H9 (cell line): ENCODE results near the gene EIF2D. TPM values are rescaled to one million over a fixed set of nuclear protein-coding genes. Genes with fewer than 3 reads are reported as not detected.

Source experiments
- DNase-seq: peaks from one replicate; pipeline ENCODE4 v3.0.0-alpha.2; 2017
- H2AFZ ChIP-seq: one replicate; pipeline ENCODE4 v1.6.1; 2013; ENCODE audit warnings: mild to moderate bottlenecking, low read length, control low read depth, moderate library complexity
- H2AK5ac ChIP-seq: 2 replicates; pipeline ENCODE4 v1.6.1; 2013; ENCODE audit warnings: low read length, control low read depth, mixed read lengths; ENCODE audit not compliant: insufficient read length
- H2BK120ac ChIP-seq: one replicate; pipeline ENCODE4 v1.6.1; 2013; ENCODE audit warnings: low read depth, mild to moderate bottlenecking, low read length, control low read depth, inconsistent platforms; ENCODE audit not compliant: poor library complexity, severe bottlenecking
- H2BK12ac ChIP-seq: 2 replicates; pipeline ENCODE4 v1.6.1; 2013; ENCODE audit warnings: low read length, control low read depth, mixed read lengths, low read depth; ENCODE audit not compliant: insufficient read length
- H2BK15ac ChIP-seq: 2 replicates; pipeline ENCODE4 v1.6.1; 2013; ENCODE audit warnings: low read depth, low read length, control low read depth
- H2BK20ac ChIP-seq: one replicate; pipeline ENCODE4 v1.6.1; 2013; ENCODE audit warnings: low read depth, mild to moderate bottlenecking, low read length, control low read depth, inconsistent platforms; ENCODE audit not compliant: poor library complexity, severe bottlenecking
- H2BK5ac ChIP-seq: 2 replicates; pipeline ENCODE4 v1.6.1; 2013; ENCODE audit warnings: low read length, control low read depth, mixed read lengths; ENCODE audit not compliant: insufficient read length
- H3K14ac ChIP-seq: 2 replicates; pipeline ENCODE4 v1.6.1; 2013; ENCODE audit warnings: low read length, control low read depth; ENCODE audit not compliant: insufficient read depth
- H3K18ac ChIP-seq: 2 replicates; pipeline ENCODE4 v1.6.1; 2013; ENCODE audit warnings: low read depth, mild to moderate bottlenecking, mixed read lengths, low read length, control low read depth; ENCODE audit not compliant: insufficient read length
- H3K23ac ChIP-seq: 2 replicates; pipeline ENCODE4 v1.6.1; 2013; ENCODE audit warnings: low read length, control low read depth, mixed read lengths, low read depth; ENCODE audit not compliant: insufficient read length
- H3K23me2 ChIP-seq: 2 replicates; pipeline ENCODE4 v1.6.1; 2013; ENCODE audit warnings: low read depth, mild to moderate bottlenecking, mixed read lengths, low read length, control low read depth; ENCODE audit not compliant: insufficient read length, poor library complexity, severe bottlenecking
- H3K27ac ChIP-seq: 2 replicates; pipeline ENCODE4 v1.5.1; 2013; ENCODE audit warnings: low read length, control low read depth, mixed read lengths, low read depth; ENCODE audit not compliant: insufficient read length
- H3K27me3 ChIP-seq: 2 replicates; pipeline ENCODE4 v1.6.1; 2013; ENCODE audit warnings: low read length, control low read depth, inconsistent platforms; ENCODE audit not compliant: insufficient read depth
- H3K4ac ChIP-seq: 2 replicates; pipeline ENCODE4 v1.6.1; 2013; ENCODE audit warnings: low read depth, mild to moderate bottlenecking, control low read depth, inconsistent platforms, low read length, moderate library complexity
- H3K4me1 ChIP-seq: 2 replicates; pipeline ENCODE4 v1.6.1; 2013; ENCODE audit warnings: low read length, control low read depth, inconsistent platforms; ENCODE audit not compliant: insufficient read depth
- H3K4me2 ChIP-seq: 2 replicates; pipeline ENCODE4 v1.6.1; 2013; ENCODE audit warnings: low read length, control low read depth, mixed read lengths; ENCODE audit not compliant: insufficient read length, insufficient read depth
- H3K56ac ChIP-seq: 2 replicates; pipeline ENCODE4 v1.6.1; 2013; ENCODE audit warnings: low read depth, mild to moderate bottlenecking, mixed read lengths, low read length, control low read depth; ENCODE audit not compliant: insufficient read length
- H3K79me1 ChIP-seq: 2 replicates; pipeline ENCODE4 v1.6.1; 2013; ENCODE audit warnings: low read depth, mild to moderate bottlenecking, moderate library complexity, low read length, control low read depth, inconsistent platforms; ENCODE audit not compliant: insufficient read depth, poor library complexity, severe bottlenecking
- H3K79me2 ChIP-seq: 2 replicates; pipeline ENCODE4 v1.6.1; 2013; ENCODE audit warnings: low read length, control low read depth, inconsistent platforms; ENCODE audit not compliant: insufficient read depth
- H3K9ac ChIP-seq: 2 replicates; pipeline ENCODE4 v1.6.1; 2013; ENCODE audit warnings: low read length, control low read depth, mixed read lengths; ENCODE audit not compliant: insufficient read length; ENCODE audit errors: extremely low read depth
- H3K9me3 ChIP-seq: one replicate; pipeline ENCODE4 v1.6.1; 2013; ENCODE audit warnings: low read depth, low read length, inconsistent platforms; ENCODE audit not compliant: control insufficient read depth
- H3T11ph ChIP-seq: one replicate; pipeline ENCODE4 v1.6.1; 2013; ENCODE audit warnings: mild to moderate bottlenecking, low read length, control low read depth, inconsistent platforms
- H4K20me1 ChIP-seq: one replicate; pipeline ENCODE4 v1.6.1; 2013; ENCODE audit not compliant: control insufficient read depth, insufficient read length, insufficient read depth
- H4K5ac ChIP-seq: 2 replicates; pipeline ENCODE4 v1.6.1; 2013; ENCODE audit warnings: low read depth, mild to moderate bottlenecking, mixed read lengths, low read length, control low read depth; ENCODE audit not compliant: insufficient read length
- H4K8ac ChIP-seq: replicated peaks from 2 replicates; pipeline ENCODE4 v1.6.1; 2013; ENCODE audit warnings: low read length, control low read depth, mixed read lengths, low read depth; ENCODE audit not compliant: insufficient read length
- H4K91ac ChIP-seq: 2 replicates; pipeline ENCODE4 v1.6.1; 2013; ENCODE audit warnings: low read depth, mild to moderate bottlenecking, moderate library complexity, mixed read lengths, low read length, control low read depth; ENCODE audit not compliant: insufficient read length
- H3K27ac Mint-ChIP-seq, 3 experiments: 2 replicates in 2 of 3; 3 replicates in 1 of 3; pipeline ENCODE4 v1.8.0; 2020 to 2021; ENCODE audit warnings: mixed read lengths in 3 of 3, mild to moderate bottlenecking in 1 of 3, moderate library complexity in 1 of 3
- H3K27me3 Mint-ChIP-seq: 2 replicates; pipeline ENCODE4 v1.8.0; 2021; ENCODE audit warnings: low read depth, mild to moderate bottlenecking, moderate library complexity, mixed read lengths
- H3K36me3 Mint-ChIP-seq, 3 experiments: 2 replicates in 2 of 3; 3 replicates in 1 of 3; pipeline ENCODE4 v1.8.0; 2020 to 2021; ENCODE audit warnings: low read depth in 3 of 3, mixed read lengths in 3 of 3; ENCODE audit not compliant: insufficient read depth in 1 of 3
- H3K4me1 Mint-ChIP-seq, 2 experiments: 2 replicates each; pipeline ENCODE4 v1.8.0; 2020; ENCODE audit warnings: mixed read lengths in 2 of 2
- H3K4me3 Mint-ChIP-seq, 2 experiments: 2 replicates in 1 of 2; 3 replicates in 1 of 2; pipeline ENCODE4 v1.8.0; 2020 to 2021; ENCODE audit warnings: mild to moderate bottlenecking in 2 of 2, mixed read lengths in 2 of 2, moderate library complexity in 1 of 2
- H3K9me3 Mint-ChIP-seq, 2 experiments: 2 replicates in 1 of 2; 3 replicates in 1 of 2; pipeline ENCODE4 v1.8.0; 2020; ENCODE audit warnings: mild to moderate bottlenecking in 2 of 2, mixed read lengths in 2 of 2, moderate library complexity in 1 of 2
- CTCF ChIP-seq: fragments of 200-600 bp; sonication (generic); conservative IDR thresholded peaks from 3 replicates; pipeline ENCODE4 v1.8.0; 2021; ENCODE audit warnings: antibody characterized with exemption, mild to moderate bottlenecking
- WGBS: extraction: QIAGEN DNeasy Blood & Tissue Kit; methylation state at CpG from one replicate; pipeline ENCODE4 v1.1.7; 2013; ENCODE audit warnings: missing lambda C conversion rate, low lambda C conversion rate, mixed read lengths; ENCODE audit not compliant: insufficient read length; ENCODE audit errors: extremely low coverage; 5-methylcytosine and 5-hydroxymethylcytosine counted together
- total RNA-seq: library from RNA; stranded (reverse); gene quantifications from 2 replicates; pipeline ENCODE4 v1.2.1, GENCODE V29; 2021

The EIF2D gene
- total RNA-seq, 1 experiment from 2014 or later = 35.8 TPM

DNA sequence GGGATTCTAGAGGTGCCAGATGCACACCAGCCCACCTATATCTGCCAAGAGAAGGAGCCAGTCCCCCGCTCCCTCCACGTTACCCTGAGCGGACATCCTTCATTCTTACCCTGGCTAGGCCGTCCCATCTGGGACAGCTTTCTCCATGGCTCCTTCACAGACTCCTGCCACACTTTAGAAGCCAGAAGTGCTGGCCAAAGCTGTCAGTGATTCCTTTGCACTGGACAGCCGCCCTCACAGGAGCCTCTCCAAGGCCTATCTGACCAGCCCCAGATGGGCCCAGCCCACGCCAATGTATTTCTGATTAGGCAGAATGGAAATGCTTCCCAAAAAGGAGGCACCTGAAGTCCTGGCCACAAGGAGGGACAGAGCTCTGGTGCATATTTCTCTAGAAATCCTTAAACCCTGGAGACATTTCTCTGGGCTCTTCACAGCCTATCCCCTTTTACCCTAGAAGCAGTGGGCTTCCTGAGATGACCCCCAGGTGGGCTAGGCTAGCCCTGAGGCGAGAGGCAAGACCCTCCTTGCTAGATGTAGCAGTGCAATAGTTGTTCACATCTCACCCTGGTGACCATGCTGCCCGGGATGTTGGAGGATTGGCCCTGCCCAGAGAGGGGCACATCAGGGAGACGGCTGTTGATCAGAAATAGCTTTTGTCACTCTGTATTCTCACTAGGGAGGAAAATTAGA, 60.8 kb downstream of the EIF2D start:
- H4K5ac ChIP-seq = no peak overlapping the region
- H3K9me3 ChIP-seq = no peaks in the 10 kb centered on the region
- peaks cover 38% of the 10 kb centered on the region for H3K27me3 Mint-ChIP-seq
- DNase-seq = no peak
- no peak overlapping the region for H2BK20ac ChIP-seq
- no peak overlapping the region for H2BK12ac ChIP-seq
- no peaks in the 10 kb centered on the region for H3K9me3 Mint-ChIP-seq
- H3K23me2 ChIP-seq = no peaks in the 10 kb centered on the region
- H4K91ac ChIP-seq = no peak overlapping the region
- no peak overlapping the region for H3K4me3 Mint-ChIP-seq
- no peak overlapping the region for H4K8ac ChIP-seq
- no peaks in the 10 kb centered on the region for H3K36me3 Mint-ChIP-seq
- no peak overlapping the region for H3K23ac ChIP-seq
- H3K79me2 ChIP-seq = no peaks in the 10 kb centered on the region
- peaks cover 17% of the 10 kb centered on the region in 2 experiments for H3K4me1 Mint-ChIP-seq
- H3K14ac ChIP-seq = no peak overlapping the region
- H3K56ac ChIP-seq = no peak overlapping the region
- no peaks in the 10 kb centered on the region for H3K79me1 ChIP-seq
- H3K27me3 ChIP-seq = peaks cover 2% of the 10 kb centered on the region; the same call in 1 of the 2 replicates
- H3K27ac Mint-ChIP-seq = no peak overlapping the region
- no peak for TF ChIP-seq CTCF
- H4K20me1 ChIP-seq = no peaks in the 10 kb centered on the region
- no peak overlapping the region for H3K27ac ChIP-seq
- no peak overlapping the region for H3K9ac ChIP-seq
- no peak overlapping the region for H2AFZ ChIP-seq
- no CpG with 5 or more reads among the region's 9 CpGs for WGBS
- no peak overlapping the region for H2BK120ac ChIP-seq
- no peak overlapping the region for H3K4me2 ChIP-seq
- no peak overlapping the region for H3K4ac ChIP-seq
- no peak overlapping the region for H2BK5ac ChIP-seq
- no peak overlapping the region for H3K18ac ChIP-seq
- H2AK5ac ChIP-seq = no peak overlapping the region
- no peaks in the 10 kb centered on the region; the same call in 1 of the 2 replicates for H3K4me1 ChIP-seq
- no peak overlapping the region for H3T11ph ChIP-seq
- no peak overlapping the region for H2BK15ac ChIP-seq
